GM18505 (cell line): ENCODE measurements around the gene MAZ.

Source experiments
- ATAC-seq: cut with Tn5 transposase; IDR thresholded peaks from one replicate; pipeline ENCODE4 v1.9.1; 2021; ENCODE audit not compliant: unreplicated experiment
- POLR2A ChIP-seq: IDR thresholded peaks from 4 replicates; pipeline ENCODE4 v1.6.1; 2011; ENCODE audit warnings: borderline replicate concordance; ENCODE audit not compliant: insufficient read depth, insufficient read length; ENCODE audit errors: extremely low read depth

The MAZ gene

DNA sequence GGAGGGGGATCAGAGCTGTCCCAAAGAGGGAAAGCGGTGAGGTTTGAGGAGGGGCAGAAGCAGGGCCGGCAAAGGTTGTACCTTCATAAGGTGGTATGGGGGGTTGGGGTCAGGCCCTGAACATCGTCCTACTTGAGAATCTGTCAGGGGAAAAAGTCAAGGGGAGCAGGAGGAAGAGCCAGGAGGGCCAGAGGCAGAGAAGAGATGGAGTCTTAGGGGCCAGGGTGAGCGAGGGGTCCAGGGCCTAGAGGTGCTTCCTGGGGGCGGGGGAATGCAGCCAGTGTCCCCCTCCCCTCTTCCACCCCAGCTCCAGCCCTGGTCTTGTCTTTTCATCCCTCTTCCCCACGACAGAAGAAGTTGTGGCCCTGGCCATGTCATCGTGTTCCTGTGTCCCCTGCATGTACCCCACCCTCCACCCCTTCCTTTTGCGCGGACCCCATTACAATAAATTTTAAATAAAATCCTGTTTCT is 4.4 kb downstream of the MAZ start:
- TF ChIP-seq POLR2A: no peak
- ATAC-seq: no peak

DNA sequence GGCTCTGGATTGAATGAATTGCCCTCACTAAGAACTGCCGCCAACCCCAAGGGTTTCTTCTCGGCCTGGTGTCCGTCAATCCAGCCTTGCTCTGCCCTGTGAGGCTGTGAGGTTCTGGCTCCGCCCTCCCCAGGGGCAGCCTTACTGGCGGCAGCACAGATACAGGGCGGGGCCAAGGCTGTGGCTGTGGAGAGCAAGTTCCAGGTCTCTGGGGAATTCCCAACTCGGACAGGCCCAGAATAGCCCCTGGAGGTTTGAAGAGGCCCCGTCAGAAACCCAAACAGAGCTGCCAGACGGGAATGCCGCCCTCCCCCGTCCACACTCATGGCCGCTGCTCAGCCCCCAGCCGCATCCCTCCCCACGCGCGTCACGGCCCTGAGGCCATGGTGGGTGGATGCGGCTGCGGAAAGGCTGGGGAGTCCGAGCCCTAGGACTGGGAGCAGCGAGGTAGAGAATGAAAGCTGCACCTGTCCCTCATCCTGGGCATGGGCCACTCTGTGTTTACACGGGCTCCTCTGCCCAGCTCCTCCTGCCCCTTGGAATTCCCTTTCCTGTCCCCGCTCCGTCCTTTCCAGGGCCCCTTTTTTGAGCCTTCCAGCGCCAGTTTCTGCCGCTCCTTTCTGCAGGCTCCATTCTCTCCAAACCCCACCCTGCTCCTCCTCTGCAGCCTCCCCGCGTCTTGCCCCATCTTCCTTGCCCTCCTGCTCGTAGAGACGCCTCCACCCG is 5.0 kb downstream of the MAZ start:
- TF ChIP-seq POLR2A: peak; percentile 50
- ATAC-seq: no peak

DNA sequence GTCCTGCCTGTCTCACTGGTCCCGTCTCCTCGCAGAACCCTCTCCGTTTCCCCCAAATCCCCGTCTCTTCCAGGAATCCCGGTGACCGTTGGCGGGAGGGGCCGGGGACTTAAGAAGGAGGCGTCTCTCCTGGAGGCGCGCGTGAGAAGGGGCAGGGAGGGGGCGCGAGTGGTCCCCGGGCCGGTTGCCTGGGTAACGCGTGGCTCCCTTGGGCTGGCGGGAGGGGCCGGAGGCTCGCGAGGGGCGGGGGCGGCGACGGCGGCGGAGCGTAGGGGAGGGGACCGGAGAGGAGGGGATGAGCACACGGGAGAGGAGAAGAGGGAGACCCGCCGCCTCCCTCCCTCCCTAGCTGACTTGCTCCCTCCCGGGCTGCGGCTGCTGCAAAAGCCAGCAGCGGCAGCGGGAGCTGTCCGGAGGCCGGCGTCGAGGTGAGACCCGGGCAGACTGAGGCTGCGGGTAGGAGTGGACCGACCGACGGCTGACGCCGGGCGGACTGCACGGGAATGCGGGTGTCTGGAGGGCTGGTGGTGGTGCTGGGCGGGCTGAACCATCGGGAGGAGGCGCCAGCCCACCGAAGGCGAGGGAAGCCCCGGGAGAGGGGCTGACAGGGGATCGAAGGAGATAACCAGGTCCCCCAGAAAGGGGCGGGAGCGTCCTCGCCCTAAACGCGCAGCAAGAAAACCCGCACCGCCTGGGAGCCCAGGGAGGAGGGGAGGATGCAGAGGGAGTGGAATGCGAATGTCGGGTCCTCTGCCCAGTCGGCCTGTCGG is 5.8 kb downstream of the MAZ start, which contains the start of gene PRRT2:
Gene PRRT2, plus strand, starts transcription at position 298 of the 770 bp plus-strand sequence. CDS start 862 bp downstream, outside the sequence.
- no peak for TF ChIP-seq POLR2A

DNA sequence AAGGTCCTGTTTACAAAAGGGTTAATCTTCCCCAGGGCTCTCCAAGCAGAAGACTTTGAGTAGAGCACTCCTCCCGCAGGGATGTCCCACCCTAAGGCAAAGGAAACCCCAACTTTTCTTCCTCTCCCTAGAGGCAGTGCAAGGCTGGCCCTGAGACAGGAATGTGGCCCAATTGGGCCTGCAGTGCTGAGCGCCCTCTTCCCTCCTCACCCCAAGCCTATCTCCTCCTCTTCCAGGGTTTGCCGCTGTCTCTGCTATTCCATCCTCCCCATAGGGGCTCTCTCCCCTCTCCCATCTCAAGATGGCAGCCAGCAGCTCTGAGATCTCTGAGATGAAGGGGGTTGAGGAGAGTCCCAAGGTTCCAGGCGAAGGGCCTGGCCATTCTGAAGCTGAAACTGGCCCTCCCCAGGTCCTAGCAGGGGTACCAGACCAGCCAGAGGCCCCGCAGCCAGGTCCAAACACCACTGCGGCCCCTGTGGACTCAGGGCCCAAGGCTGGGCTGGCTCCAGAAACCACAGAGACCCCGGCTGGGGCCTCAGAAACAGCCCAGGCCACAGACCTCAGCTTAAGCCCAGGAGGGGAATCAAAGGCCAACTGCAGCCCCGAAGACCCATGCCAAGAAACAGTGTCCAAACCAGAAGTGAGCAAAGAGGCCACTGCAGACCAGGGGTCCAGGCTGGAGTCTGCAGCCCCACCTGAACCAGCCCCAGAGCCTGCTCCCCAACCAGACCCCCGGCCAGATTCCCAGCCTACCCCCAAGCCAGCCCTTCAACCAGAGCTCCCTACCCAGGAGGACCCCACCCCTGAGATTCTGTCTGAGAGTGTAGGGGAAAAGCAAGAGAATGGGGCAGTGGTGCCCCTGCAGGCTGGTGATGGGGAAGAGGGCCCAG is 6.7 kb downstream of the MAZ start:
- ATAC-seq: no peak
- no peak for TF ChIP-seq POLR2A

More for the DNA sequence above, 5.8 kb downstream of the MAZ start, which contains the start of gene PRRT2:
- no peak for ATAC-seq

DNA sequence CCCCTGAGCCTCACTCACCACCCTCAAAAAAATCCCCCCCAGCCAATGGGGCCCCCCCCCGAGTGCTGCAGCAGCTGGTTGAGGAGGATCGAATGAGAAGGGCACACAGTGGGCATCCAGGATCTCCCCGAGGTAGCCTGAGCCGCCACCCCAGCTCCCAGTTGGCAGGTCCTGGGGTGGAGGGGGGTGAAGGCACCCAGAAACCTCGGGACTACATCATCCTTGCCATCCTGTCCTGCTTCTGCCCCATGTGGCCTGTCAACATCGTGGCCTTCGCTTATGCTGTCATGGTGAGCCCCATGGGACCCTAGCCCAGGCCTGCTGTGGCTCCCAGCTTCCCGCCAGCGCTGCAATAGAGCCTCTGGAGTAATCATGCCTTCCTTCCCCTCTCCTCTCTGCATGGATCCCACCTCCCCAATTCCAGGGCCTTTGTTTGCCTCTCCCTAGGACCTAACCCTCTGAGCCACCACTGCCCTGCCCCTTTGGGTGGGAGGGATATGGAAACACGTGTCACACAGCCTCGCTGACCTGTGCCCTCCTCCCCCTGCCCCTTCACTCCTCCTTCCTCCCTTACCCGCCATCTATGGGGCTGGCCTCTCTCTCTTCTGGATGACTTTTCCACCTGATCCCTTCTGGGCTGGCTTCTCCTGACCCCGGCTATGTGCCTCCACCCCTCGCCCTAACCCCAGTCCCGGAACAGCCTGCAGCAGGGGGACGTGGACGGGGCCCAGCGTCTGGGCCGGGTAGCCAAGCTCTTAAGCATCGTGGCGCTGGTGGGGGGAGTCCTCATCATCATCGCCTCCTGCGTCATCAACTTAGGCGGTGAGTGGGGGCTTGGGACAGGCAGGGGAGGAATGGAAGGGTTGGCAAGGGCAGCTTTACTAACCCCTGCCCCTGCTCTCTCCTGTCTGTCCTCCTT is 7.6 kb downstream of the MAZ start:
- TF ChIP-seq POLR2A: no peak
- ATAC-seq: no peak

DNA sequence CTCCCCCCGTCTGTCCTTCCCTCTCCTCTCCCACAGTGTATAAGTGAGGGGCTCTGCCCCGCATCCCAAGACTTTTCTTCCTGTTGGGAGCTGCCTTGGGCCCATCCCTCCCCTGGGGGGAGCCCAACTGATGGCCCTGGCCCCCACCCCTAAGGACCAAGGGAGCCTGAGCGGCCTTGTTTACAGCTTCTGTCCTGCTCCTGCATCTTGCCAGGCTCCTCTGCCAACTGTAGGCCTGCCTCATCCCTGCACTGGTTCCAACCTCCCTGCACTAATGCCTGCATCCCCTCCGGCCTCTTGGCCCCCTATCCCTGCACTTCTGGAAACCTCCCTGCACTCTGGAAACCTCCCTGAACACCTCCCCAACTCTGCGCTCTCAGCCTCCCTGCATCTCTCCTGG is 8.3 kb downstream of the MAZ start:
- no peak for ATAC-seq
- no peak for TF ChIP-seq POLR2A

DNA sequence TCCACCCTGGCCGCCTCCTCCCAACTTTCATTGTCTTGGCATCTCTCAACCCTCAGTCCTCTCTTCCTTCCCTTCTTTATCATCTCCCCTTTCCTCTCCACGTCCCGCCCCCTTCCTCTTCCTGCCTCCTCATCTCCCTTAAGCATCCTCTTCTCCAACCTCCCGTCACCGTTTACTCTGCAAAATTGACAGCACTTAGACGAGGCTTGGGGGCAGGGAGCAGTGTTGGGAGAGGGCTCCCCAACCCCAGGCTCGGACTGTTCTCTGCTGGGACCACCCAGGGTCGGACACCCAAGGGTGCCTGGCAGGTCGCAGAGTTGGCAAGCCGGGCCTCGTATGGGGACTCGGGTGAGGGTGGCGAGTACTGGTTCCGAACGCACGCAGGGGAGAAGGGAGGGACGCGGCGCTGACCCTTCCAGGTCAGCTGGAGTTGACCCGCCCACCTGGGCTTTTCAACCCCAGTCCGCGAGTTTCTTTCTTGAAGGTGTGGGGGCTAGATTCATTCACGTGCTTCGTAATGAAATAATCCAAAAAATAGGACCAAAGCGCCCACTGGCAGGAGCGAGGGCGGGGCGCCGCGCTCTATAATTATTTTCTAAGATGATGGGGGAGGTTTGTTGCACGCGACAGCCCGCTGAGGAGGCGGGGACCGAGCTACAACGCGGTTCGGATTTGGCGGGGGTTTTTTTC is 8.8 kb downstream of the MAZ start:
- TF ChIP-seq POLR2A: no peak
- ATAC-seq: no peak

DNA sequence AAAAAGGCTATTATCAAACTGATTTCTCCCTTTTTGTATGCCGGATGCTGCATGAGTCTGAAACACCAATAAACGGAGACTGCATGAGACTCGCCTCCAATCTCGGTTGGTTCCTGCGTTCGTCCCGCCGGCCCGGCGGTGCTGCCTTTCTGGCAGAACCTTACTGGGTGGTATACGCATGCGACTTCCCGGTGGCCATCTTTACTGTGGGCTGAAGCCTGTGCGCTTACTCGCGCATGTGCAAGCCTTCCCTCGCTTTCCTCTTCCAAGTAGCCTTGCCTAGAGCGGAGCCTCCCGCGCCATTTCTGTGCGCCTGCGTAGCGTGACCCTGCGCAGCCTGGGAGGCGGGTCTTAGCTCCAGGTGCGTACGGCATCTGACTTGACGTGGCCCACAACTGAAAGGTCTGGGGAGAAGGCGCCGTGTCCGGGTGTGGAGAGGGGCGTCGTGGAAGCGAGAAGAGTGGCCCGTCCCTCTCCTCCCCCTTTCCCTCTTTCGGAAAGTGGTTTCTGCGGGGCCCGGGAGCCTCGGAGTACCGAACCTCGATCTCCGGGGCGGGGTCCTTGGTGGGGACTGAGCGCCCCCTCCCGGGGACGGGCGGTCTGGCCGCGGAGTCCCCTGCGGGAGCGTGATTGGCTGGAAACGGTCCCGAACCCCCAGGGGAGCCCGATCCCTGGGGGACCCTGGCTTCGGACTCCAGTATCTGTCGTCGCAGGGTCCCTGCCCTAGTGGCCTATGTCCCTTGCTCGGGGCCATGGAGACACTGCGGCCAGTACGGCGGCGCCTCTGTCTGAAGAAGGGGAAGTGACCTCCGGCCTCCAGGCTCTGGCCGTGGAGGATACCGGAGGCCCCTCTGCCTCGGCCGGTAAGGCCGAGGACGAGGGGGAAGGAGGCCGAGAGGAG is 9.7 kb downstream of the MAZ start, which contains the start of gene PAGR1:
Gene PAGR1, plus strand, starts transcription at position 360 of the 901 bp plus-strand sequence. Its CDS starts 374 bp downstream, at position 734.
- peak; percentile 54 for ATAC-seq

DNA sequence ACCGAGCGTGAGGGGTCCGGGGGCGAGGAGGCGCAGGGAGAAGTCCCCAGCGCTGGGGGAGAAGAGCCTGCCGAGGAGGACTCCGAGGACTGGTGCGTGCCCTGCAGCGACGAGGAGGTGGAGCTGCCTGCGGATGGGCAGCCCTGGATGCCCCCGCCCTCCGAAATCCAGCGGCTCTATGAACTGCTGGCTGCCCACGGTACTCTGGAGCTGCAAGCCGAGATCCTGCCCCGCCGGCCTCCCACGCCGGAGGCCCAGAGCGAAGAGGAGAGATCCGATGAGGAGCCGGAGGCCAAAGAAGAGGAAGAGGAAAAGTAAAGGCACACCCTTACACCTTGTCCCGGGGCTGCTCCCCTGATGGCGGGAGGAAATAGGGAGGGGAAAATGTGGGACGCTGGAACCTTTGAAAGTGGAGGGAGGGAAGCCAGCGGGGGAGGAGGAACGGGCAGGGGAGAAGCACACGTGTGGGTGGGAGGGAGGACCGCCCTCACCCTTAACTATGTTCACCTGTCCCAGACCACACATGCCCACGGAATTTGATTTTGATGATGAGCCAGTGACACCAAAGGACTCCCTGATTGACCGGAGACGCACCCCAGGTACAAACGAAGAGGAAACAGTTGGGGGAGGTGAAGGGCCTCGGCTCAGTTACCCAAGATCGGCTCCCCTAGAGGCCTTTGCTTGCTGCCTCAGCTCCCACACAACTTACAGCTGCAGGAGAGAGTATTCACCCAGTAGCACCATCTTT is 10.5 kb downstream of the MAZ start:
- TF ChIP-seq POLR2A: no peak
- ATAC-seq: peak; percentile 18

More for the DNA sequence above, 9.7 kb downstream of the MAZ start, which contains the start of gene PAGR1:
- TF ChIP-seq POLR2A: peak; percentile 84

DNA sequence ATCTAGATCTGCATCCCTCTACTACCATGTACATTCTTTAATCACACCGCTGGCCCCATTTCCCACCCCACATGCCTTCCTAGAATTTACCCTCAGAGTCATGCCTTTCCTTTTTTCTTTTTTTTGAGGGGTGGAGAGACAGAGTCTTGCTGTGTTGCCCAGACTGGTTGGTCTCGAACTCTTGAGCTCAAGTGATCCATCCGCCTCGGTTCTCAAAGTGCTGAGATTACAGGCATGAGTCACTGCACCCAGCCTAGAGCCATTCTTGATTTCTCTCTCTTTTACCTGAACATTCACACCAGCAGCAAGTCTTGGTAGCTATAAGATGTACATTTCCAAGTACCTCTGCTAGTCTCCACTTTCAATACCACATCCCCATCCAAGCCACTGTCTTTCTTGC is 11.8 kb downstream of the MAZ start:
- ATAC-seq: no peak
- TF ChIP-seq POLR2A: no peak
